DMS 273 treated with DMSO at 0.1 percent for 48 hours (cell line): ENCODE results near the gene UBE2D2.

ENCODE experiments used
- DNase-seq: peaks from one replicate; lab custom pipeline; 2025; lab: John Stamatoyannopoulos, UW

Gene UBE2D2

GRCh38 chr5:139636207-139636792 lies 75.2 kb downstream of the UBE2D2 start:
- DNase-seq, result no peak

GRCh38 chr5:139636975-139637408 lies 75.9 kb downstream of the UBE2D2 start:
- no peak for DNase-seq

DNA sequence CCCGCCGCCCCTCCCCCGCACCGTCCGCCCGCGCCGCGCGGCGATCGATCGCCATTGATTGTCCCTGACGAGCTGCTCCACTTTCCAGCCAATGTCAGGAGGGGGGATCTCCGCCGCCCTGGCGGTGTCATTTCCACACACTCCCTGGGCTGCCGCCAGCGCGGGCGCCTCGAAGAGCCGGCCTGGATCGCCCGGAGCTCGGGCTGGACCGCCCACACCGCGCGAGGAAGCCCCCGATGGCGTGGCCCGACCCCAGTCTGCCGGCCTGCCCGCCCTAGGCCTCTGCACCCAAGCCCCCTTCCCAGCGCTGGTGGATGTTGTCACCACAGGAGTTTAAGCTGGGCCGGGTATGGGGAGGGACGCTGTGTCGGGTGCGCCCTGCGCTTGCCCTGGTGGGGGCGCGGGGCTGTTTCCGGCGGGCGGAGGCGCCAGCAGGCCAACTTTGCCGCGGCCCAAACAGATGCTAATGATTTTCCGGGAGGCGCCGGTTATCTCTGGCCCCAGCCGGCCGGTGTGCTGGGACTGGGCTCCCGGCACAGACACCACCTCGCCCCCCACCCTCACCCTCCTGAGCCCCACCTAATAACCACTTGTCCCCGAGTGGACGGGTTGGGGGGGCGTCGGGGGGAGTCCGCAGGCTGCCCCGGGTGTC lies 76.4 kb downstream of the UBE2D2 start:
- peak; percentile 69 for DNase-seq

- DNase-seq, result peak; percentile 72
Measured at GRCh38 chr5:139638090-139638735, 77.1 kb downstream of the UBE2D2 start.

DNA sequence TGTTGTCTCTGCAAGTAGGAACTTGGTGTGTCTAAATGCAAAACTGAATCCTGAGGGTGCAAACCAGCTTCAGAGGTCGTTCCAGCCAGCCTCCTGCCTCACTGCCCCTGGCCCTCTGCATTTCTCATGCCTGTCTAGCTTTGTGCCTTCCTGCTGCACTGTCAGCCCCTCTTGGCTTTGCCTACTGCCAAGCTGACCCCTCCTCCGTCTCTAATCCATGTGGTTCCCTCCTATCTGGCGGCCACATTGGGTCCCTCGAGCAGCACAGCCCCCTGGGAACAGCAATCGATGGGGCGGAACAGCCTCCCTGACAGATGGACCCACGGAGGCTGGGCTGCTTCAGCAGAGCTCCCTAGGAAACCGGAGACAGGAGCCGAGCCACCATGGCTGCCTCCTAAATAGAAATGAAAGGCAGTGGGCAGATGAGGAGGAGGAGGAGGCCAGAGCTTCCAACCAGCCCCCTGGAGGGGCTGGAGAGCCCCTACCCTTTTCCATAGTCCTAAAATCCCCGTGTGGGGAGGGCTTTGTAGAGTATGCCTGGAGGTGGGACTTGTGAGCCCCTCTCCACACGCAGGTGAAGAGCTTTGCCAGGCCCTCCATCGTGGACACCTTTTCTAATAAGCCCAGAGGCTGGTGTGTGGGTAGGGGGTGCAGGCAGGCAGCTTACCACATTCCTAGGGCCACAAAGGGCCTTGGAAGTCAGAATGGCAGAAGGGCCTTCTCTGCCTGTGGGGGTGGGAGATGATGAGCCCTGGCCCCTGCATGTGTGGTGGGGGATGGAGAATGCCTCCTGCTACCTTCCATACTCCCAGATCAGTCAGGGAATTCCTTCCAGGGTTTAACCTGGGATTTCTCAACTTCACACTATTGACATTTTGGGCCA lies 77.8 kb downstream of the UBE2D2 start:
- DNase-seq, result no peak

DNA sequence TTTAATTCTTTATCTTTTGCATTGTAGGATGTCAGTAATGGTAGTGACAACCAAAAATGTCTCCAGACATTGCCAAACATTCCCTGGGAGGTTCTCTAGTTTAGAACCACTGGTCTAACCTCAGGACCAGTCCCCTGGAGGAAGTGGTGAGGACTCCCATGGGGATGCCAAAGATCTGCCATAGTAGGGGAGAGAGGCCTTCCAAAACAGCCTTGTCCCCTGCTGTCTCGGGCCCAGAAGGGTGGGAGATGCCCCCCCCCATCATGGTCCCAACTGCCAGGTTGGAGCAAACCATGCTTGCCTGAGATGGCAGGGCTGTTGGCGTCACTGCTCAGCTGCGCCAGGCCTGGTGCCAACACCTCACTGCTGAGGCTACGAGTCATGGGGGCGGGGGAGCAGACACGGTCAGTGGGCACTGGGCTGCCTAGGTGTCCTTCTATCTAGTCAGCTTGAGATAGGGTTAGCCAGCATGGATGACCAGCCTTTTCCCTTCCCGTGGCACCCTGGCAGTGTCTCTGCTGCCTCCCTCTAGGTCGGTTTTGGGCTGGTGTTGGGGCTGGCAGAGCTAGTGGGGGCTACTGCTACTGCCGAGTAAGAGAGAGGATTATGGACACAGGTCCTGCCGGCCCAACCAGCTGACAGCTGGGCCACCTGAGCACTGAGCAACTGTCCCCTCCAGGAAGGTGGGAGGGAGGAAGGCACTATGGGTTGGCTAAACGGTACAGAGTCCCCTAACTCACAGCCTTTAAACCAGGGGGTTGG lies 78.7 kb downstream of the UBE2D2 start:
- DNase-seq, result no peak

- no peak for DNase-seq
Measured at GRCh38 chr5:139640421-139641115, 79.4 kb downstream of the UBE2D2 start.

GRCh38 chr5:139641116-139642080 lies 80.3 kb downstream of the UBE2D2 start:
- DNase-seq, result no peak

DNA sequence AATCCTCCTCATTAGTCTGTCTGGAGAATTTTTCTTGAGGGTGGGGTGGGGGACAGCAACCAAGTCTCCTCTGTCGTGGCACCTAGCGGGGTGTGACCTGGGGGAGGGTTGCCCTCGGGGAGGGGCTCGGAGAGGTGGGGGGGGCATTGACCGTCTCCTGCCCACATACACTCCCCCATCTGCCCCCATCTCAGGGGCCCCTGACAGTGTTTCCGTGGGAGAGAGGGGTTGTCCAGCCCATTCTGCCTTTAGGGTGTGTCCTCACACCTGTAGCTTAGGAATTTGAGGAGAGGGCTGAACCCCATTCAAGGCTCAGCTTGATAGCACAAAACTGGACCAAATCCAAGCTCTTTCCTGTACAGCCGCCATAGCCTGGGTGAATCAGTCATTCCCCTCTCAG lies 81.1 kb downstream of the UBE2D2 start:
- no peak for DNase-seq

- DNase-seq, result no peak
Measured at GRCh38 chr5:139642891-139643871, 82.0 kb downstream of the UBE2D2 start.

DNA sequence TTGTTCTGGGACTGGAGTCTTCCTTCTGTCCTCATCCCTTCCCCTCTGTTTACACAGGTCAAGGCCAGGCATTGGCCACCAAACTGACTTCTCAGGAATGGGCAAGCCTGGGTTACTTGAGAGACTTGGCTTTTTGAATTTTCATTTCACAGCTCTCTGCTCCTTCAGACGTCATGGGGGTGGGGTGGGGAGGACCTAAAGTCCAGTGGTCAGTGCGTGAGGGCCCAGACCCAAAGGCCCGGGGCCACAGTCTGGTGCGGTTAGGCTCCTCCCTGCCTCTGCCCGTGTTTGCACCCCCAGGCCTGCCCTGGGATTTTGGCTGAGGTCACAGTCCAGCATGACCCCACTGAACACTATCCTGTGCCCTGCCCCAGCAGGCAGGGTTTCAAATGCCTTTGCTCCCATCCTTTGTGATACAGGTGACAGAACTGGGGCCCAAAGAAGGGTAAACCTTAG lies 82.9 kb downstream of the UBE2D2 start:
- no peak for DNase-seq

DNA sequence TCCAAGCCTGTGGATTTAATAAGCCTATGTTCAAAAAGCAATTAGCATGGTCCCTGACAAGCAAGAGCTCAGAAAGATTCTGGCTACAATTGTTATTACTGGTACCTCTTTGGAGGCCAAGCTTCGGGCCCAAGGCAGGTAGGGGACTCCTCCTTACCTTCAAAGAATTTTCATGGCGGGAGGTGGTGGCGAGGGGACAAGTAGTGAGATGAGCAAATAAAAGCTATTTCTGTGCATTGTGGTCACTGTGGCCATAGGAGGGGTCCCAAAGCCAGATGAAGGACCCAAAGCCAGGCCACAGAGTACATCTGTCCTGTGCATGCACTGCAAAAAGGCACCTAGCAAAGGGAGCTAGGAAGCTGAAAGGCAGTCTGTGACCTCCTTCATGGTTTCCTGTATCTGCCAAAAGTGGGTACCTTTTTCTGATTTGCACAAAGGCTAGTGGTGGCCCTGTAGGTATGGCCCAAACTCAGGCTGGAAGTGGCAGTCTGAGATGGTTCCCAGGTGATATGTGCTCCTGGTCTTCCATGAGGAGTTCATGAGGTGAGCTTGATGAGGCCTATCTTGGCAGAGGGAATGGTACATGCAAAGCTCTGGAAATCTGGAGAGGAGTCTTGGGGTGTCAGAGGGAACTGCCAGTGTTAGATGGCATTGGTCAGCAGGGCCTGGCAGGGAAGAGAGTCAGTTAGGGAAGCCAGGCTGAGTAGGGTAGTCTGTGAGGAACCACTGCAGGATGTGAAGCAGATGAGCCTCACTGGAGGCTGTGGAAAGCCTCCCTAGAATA lies 83.7 kb downstream of the UBE2D2 start:
- no peak for DNase-seq

- no peak for DNase-seq
Measured at GRCh38 chr5:139645430-139645871, 84.3 kb downstream of the UBE2D2 start.

GRCh38 chr5:139646111-139646510 lies 85.0 kb downstream of the UBE2D2 start:
- DNase-seq, result no peak

GRCh38 chr5:139646912-139647505 lies 85.9 kb downstream of the UBE2D2 start:
- no peak for DNase-seq

DNA sequence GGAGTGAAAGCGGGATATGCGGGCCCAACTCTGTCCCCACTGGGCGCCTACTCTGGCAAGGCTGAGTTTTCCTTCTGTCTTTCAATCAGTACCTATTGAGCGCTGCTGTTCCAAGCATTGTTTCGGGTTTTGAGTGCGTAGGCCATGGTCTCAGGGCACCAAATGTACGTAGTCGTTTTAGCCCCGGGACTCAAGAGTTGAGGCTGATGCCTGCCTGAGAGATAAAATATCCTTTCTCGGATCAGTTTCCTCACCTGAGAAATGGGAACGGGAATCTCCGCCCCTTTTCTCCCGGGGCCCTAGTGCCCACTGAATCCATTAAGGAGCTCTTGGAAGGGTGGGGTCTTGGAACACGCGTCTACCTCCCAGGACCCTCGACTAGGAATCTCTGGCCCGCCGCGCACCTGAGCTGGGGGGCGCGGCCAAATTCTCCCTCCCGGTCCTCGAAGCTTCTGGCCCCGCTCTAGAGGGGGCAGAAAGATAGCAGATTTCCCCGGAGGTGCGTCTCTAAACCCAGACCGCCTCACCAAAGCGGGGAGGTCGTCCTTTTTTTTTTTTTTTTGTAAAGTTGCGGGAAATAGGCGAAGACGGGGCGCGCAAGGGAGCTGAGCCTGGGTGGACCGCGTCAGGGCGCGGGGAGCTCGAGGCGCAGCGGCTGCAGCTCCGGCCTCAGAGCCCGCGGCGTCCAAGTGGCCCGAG lies 86.5 kb downstream of the UBE2D2 start:
- DNase-seq, result no peak
